HT-29 (cell line): ENCODE measurements around the gene WDTC1. TPM values are rescaled to one million over a fixed set of nuclear protein-coding genes. Genes with fewer than 3 reads are reported as not detected.
A peak's percentile ranks its signal among the peaks of the same experiment; 100 is the strongest.
"Not testable (repeated sequence)": the region's sequence is repeated elsewhere in the genome, so short reads cannot be mapped to it uniquely, and the experiment has no call there.

Experiments
- DNase-seq: peaks from one replicate; pipeline ENCODE4 v3.0.0-alpha.2; 2015; ENCODE audit warnings: low spot score
- total RNA-seq: library from RNA; depleted of rRNA; stranded (reverse); fragments of >200 nt; shearing (Covaris generic); gene quantifications from 2 replicates; pipeline ENCODE4 v1.2.3, GENCODE V29; 2014; rRNA removed

WDTC1 gene
- total RNA-seq, result 21.3 and 24.3 TPM in 2 replicates

GRCh38 chr1:27234049-27234882 lies at the start of gene WDTC1:
Gene WDTC1, plus strand, starts transcription at chr1:27234632. Its CDS starts 26,423 bp downstream, at chr1:27261055.
- DNase-seq, result peak; percentile 97

- not testable (repeated sequence) for DNase-seq
Observed at GRCh38 chr1:27184665-27185064, 49.8 kb upstream of the WDTC1 start.

GRCh38 chr1:27192039-27192529 lies 42.3 kb upstream of the WDTC1 start:
- peak; percentile 50 for DNase-seq

GRCh38 chr1:27193194-27193593 lies 41.2 kb upstream of the WDTC1 start:
- DNase-seq, result no peak

GRCh38 chr1:27201295-27201694 lies 33.1 kb upstream of the WDTC1 start:
- DNase-seq, result no peak

GRCh38 chr1:27203946-27204345 lies 30.5 kb upstream of the WDTC1 start:
- no peak for DNase-seq

- not testable (repeated sequence) for DNase-seq
Observed at GRCh38 chr1:27207238-27207637, 27.2 kb upstream of the WDTC1 start.

- DNase-seq, result not testable (repeated sequence)
Observed at GRCh38 chr1:27208143-27208850, 26.1 kb upstream of the WDTC1 start.

- no peak for DNase-seq
Observed at GRCh38 chr1:27216466-27216865, 18.0 kb upstream of the WDTC1 start.

GRCh38 chr1:27217401-27217800 lies 17.0 kb upstream of the WDTC1 start:
- DNase-seq, result no peak

- no peak for DNase-seq
Observed at GRCh38 chr1:27218736-27219135, 15.7 kb upstream of the WDTC1 start.

- no peak for DNase-seq
Observed at GRCh38 chr1:27220096-27220495, 14.3 kb upstream of the WDTC1 start.

- not testable (repeated sequence) for DNase-seq
Observed at GRCh38 chr1:27220702-27221497, 13.5 kb upstream of the WDTC1 start.

GRCh38 chr1:27225621-27226020 lies 8.8 kb upstream of the WDTC1 start:
- no peak for DNase-seq

GRCh38 chr1:27227765-27228164 lies 6.7 kb upstream of the WDTC1 start:
- DNase-seq, result no peak

- DNase-seq, result peak; percentile 4
Observed at GRCh38 chr1:27233667-27234048, 774 bp upstream of the WDTC1 start.

GRCh38 chr1:27235827-27236226 lies 1.4 kb downstream of the WDTC1 start:
- no peak for DNase-seq

GRCh38 chr1:27237112-27237511 lies 2.7 kb downstream of the WDTC1 start:
- DNase-seq, result no peak

GRCh38 chr1:27238032-27238431 lies 3.6 kb downstream of the WDTC1 start:
- no peak for DNase-seq

- no peak for DNase-seq
Observed at GRCh38 chr1:27241677-27242076, 7.2 kb downstream of the WDTC1 start.

- DNase-seq, result not testable (repeated sequence)
Observed at GRCh38 chr1:27243665-27244064, 9.2 kb downstream of the WDTC1 start.

- DNase-seq, result no peak
Observed at GRCh38 chr1:27246194-27246593, 11.8 kb downstream of the WDTC1 start.
